Activated CD8-positive, alpha-beta memory T cell treated with anti-CD3 and anti-CD28 coated beads, Interleukin-2, amount 50 U/mL, for 24 hours (primary cell): ENCODE measurements around the gene SLX4.

Experiments
- DNase-seq: peaks from one replicate; pipeline ENCODE4 v3.0.0-alpha.2; 2020; ENCODE audit errors: extremely low read depth

The SLX4 gene

DNA sequence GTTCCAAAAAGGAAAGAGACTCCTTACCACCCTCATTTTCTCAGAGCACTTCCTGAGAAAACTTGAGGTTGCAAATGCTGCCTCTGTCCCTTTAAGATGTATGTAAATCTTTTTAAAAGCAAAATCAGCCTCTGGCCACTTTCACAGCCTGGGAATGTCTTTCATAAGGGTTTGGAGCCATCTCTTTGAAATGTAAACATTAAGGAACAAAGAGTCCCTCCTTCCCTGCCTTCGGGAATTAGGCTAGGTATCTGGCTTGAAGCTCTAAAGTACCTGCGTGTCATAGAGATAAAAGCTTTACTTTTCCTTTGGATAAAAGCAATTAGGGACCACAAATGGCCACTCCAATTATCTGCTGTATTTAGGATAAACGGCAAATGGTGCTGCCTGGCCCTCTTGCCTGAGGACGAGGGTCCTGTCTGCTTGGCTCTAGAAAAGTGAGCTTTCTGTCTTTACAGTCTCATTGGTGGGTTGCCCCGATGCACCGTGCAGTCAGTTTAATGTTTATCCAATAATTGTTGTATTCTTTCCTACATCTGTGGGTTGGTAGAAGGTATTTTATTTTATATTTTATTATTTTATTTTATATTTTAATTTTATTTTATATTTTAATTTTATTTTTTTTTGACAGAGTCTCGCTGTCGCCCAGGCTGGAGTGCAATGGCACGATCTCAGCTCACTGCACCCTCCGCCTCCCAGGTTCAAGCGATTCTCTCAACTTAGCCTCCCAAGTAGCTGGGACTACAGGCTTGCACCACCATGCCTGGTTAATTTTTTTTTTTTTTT lies 58.1 kb downstream of the SLX4 start:
- no peak for DNase-seq

DNA sequence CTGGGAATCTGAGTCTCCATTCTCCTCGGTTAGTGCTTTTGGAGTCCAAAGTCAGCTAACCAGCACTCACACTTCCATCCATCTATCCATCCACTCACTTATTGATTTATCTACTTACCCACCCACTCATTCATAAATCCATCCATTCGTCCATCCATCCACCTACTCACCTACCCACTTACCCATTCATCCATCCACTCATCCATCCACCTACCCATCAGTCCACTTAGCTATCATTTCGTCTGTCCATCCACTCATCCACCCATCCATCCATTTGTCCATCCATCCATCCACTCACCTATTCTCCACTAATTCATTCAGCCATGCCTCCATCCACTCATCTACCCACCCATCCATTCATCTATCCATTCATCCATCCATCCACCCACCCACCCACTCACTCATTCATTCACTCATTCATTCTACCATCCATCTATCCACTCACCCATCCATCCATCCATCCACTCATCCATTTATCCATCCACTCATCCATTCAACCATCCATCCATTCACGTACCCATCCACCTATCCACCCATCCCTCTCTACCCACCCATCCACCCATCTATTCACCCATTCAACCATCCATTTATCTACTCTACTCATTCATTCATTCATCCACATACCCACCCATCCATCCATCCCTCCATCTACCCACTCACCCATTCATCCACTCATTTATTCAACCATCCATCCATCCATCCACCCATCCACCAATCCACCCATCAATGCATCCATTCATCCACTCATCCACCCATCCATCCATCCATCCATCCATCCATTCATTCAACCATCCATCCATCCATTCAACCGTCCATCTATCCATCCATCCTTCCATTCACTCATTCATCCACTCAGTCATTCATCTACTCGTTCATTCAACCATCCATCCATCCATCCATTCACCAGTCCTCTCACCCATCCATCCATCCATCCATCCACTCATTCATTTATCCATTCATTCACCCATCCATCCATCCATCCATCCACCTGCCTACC lies 60.3 kb downstream of the SLX4 start:
- no peak for DNase-seq

- no peak for DNase-seq
Observed at GRCh38 chr16:3549906-3550305, 61.5 kb downstream of the SLX4 start.

- DNase-seq, result no peak
Observed at GRCh38 chr16:3548859-3549258, 62.5 kb downstream of the SLX4 start.

DNA sequence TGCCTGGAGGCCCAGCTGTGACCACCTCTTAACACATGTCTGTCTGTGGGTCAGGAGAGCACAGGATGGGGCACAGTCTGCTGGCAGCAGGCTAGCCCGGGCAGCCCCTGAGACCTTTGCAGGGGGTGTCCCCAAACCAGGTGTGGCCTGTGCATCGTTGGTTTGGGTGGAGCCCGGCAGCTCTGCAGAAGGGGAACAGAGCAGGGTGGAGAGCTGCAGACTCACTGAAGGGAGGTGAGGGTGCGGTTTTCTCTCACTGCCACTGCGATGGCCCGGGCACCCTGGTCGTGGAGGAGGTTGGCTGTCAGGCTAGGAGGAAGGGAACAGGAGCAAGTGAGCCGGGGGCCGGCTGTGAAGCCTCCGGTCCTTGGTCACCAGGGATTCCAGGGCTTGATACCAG lies 63.0 kb downstream of the SLX4 start:
- no peak for DNase-seq

DNA sequence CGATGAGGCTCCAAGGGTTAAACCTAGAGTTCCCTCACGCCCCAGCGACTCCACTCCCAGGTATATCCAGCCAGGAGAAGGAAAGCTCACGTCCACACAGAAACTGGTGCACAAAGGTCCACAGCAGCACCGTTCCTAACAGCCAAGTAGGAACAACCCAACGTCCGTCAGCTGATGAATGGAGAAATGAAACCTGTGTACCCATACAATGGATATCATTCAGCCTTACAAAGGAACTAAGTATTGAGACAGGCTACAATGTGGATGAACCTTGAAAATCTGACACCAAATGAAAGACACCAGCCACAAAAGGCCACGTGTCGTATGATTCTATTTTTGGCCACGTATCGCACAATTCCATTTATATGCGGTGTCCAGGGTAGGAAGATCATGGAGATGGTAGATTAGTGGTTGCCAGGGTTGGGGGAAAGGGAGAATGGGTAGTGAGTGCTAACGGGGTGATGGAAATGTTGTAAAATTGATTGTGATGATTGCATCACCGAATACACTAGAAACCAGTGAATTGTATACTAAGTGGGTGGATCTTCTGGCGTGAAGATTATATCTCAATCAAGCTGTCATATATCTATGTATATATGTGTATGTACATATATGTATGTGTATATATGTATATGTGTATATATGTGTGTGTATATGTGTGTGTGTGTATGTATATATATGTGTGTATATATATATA lies 64.3 kb downstream of the SLX4 start:
- no peak for DNase-seq

- DNase-seq, result no peak
Observed at GRCh38 chr16:3542601-3543373, 68.6 kb downstream of the SLX4 start.

- DNase-seq, result no peak
Observed at GRCh38 chr16:3541527-3542155, 69.8 kb downstream of the SLX4 start.

DNA sequence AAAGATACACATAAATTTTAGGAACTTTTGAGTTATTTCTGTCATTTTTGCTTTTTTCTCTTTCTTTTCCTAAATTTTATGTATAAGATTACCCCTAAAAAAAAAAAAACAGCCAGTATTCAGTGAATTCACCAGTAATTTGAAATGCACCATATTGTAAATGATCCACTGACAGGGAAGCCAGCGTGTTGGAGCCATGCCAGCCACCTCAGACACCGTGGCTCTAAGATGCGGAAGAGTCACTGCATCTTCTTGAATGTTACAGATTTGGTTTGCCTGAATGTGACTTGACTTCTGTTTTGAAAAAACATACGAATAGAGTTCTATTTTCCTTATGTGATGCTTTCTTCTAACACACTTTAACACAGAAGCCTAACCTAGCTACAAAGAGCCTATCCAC lies 73.2 kb downstream of the SLX4 start:
- no peak for DNase-seq

GRCh38 chr16:3536851-3537250 lies 74.6 kb downstream of the SLX4 start:
- no peak for DNase-seq

GRCh38 chr16:3536271-3536731 lies 75.1 kb downstream of the SLX4 start:
- DNase-seq, result no peak

- DNase-seq, result no peak
Observed at GRCh38 chr16:3534126-3534525, 77.3 kb downstream of the SLX4 start.

DNA sequence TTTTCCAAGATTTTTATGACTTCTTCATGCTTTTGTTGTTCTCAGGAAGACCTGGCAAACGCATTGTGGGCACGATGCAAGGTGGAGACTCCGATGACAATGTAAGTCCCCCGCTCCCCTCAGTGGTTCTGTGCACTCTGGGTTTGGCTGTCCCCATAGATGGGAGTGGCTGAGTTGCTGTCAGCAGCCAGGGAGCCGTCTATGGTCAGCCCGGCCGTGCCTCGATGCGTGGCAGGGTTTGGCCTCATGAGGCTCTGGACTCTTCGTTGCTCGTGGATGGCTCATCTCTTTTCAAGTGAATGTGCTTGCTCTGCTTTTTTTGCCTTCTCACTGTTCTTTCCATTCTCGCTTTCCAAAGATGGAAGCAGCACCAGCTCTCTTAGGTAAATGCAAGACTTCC lies 78.7 kb downstream of the SLX4 start:
- DNase-seq, result no peak
